Liver (tissue), 9 donors: ENCODE data around the gene TRPT1. TPM values are rescaled to one million over a fixed set of nuclear protein-coding genes. Genes with fewer than 3 reads are reported as not detected.

Source experiments
- DNase-seq: peaks from one replicate; pipeline ENCODE4 v3.0.0-alpha.2; 2017; ENCODE audit warnings: low spot score
- H3K27ac ChIP-seq, 2 donors: one replicate each; pipeline ENCODE4 v1.7.0; 2013; ENCODE audit warnings: inconsistent platforms in 2 of 2, low read length in 2 of 2, control low read depth in 1 of 2, low read depth in 1 of 2, mild to moderate bottlenecking in 1 of 2
- H3K27me3 ChIP-seq, 4 donors: one replicate each; pipeline versions ENCODE4 v1.6.1 to v1.7.0; 2013; ENCODE audit warnings: low read length in 3 of 4, inconsistent platforms in 1 of 4, mild to moderate bottlenecking in 1 of 4, moderate library complexity in 1 of 4; ENCODE audit not compliant: control insufficient read depth in 4 of 4, insufficient read depth in 4 of 4
- H3K36me3 ChIP-seq, 4 donors: one replicate each; pipeline versions ENCODE4 v1.6.1 to v1.7.0; 2013; ENCODE audit warnings: low read length in 3 of 4, mild to moderate bottlenecking in 3 of 4, low read depth in 1 of 4, moderate library complexity in 1 of 4; ENCODE audit not compliant: control insufficient read depth in 4 of 4, insufficient read depth in 3 of 4
- H3K4me1 ChIP-seq, 4 donors: one replicate each; pipeline versions ENCODE4 v1.6.1 to v1.7.0; 2013; ENCODE audit warnings: low read length in 3 of 4, mild to moderate bottlenecking in 3 of 4, moderate library complexity in 1 of 4; ENCODE audit not compliant: control insufficient read depth in 4 of 4, insufficient read depth in 4 of 4
- H3K4me3 ChIP-seq, 3 donors: one replicate each; pipeline versions ENCODE4 v1.6.1 to v1.7.0; 2013; ENCODE audit warnings: low read length in 3 of 3, control low read depth in 1 of 3, low read depth in 1 of 3, mild to moderate bottlenecking in 1 of 3
- H3K9ac ChIP-seq, 2 donors: one replicate each; pipeline ENCODE4 v1.7.0; 2013; ENCODE audit warnings: low read length in 2 of 2, mild to moderate bottlenecking in 2 of 2, moderate library complexity in 2 of 2, control low read depth in 1 of 2, low read depth in 1 of 2
- H3K9me3 ChIP-seq, 4 donors: one replicate each; pipeline versions ENCODE4 v1.6.1 to v1.7.0; 2013; ENCODE audit warnings: low read length in 3 of 4; ENCODE audit not compliant: control insufficient read depth in 4 of 4
- ATF3 ChIP-seq: IDR thresholded peaks from 2 replicates; pipeline ENCODE4 v1.6.1; 2016; ENCODE audit warnings: antibody characterized with exemption
- CTCF ChIP-seq: fragments of 150-350 bp; IDR thresholded peaks from 2 replicates; pipeline ENCODE4 v1.5.1; 2017; ENCODE audit warnings: improper control_type of control experiment, low read depth, low read length; ENCODE audit not compliant: missing input control
- EGR1 ChIP-seq, 2 donors: IDR thresholded peaks; 2 replicates each; pipeline ENCODE4 v1.6.1; 2016 to 2018; ENCODE audit warnings: antibody characterized with exemption in 2 of 2, low read depth in 2 of 2
- FOXA1 ChIP-seq: IDR thresholded peaks from 2 replicates; pipeline ENCODE4 v1.6.1; 2016; ENCODE audit warnings: antibody characterized with exemption
- FOXA2 ChIP-seq: IDR thresholded peaks from 2 replicates; pipeline ENCODE4 v1.6.1; 2016; ENCODE audit warnings: antibody characterized with exemption
- GABPA ChIP-seq, 2 donors: IDR thresholded peaks in 1 of 2; conservative IDR thresholded peaks in 1 of 2; 2 replicates each; pipeline ENCODE4 v1.6.1; 2016; ENCODE audit warnings: antibody characterized with exemption in 2 of 2, mild to moderate bottlenecking in 1 of 2, moderate library complexity in 1 of 2
- HNF4A ChIP-seq, 2 donors: conservative IDR thresholded peaks; 2 replicates each; pipeline ENCODE4 v1.6.1; 2016; ENCODE audit warnings: antibody characterized with exemption in 2 of 2, mild to moderate bottlenecking in 2 of 2
- HNF4G ChIP-seq: IDR thresholded peaks from 2 replicates; pipeline ENCODE4 v1.6.1; 2016; ENCODE audit warnings: antibody characterized with exemption
- JUND ChIP-seq, 2 donors: IDR thresholded peaks; 2 replicates each; pipeline ENCODE4 v1.6.1; 2016; ENCODE audit warnings: antibody characterized with exemption in 2 of 2
- MAX ChIP-seq: IDR thresholded peaks from 2 replicates; pipeline ENCODE4 v1.6.1; 2016; ENCODE audit warnings: antibody characterized with exemption
- NR2F2 ChIP-seq: IDR thresholded peaks from 2 replicates; pipeline ENCODE4 v1.6.1; 2016; ENCODE audit warnings: antibody characterized with exemption
- RAD21 ChIP-seq, 2 donors: IDR thresholded peaks; 2 replicates each; pipeline ENCODE4 v1.6.1; 2016; ENCODE audit warnings: antibody characterized with exemption in 2 of 2, mild to moderate bottlenecking in 2 of 2
- REST ChIP-seq: IDR thresholded peaks from 2 replicates; pipeline ENCODE4 v1.6.1; 2016; ENCODE audit warnings: antibody characterized with exemption, mild to moderate bottlenecking
- RXRA ChIP-seq, 2 donors: IDR thresholded peaks; 2 replicates each; pipeline ENCODE4 v1.6.1; 2017 to 2018; ENCODE audit warnings: antibody characterized with exemption in 2 of 2, mild to moderate bottlenecking in 1 of 2
- SP1 ChIP-seq: IDR thresholded peaks from 2 replicates; pipeline ENCODE4 v1.6.1; 2018; ENCODE audit warnings: antibody characterized with exemption, mild to moderate bottlenecking
- TAF1 ChIP-seq: conservative IDR thresholded peaks from 2 replicates; pipeline ENCODE4 v1.6.1; 2016; ENCODE audit warnings: antibody characterized with exemption, mild to moderate bottlenecking
- YY1 ChIP-seq: IDR thresholded peaks from 2 replicates; pipeline ENCODE4 v1.6.1; 2016; ENCODE audit warnings: antibody characterized with exemption, mild to moderate bottlenecking
- ZBTB33 ChIP-seq: IDR thresholded peaks from 2 replicates; pipeline ENCODE4 v1.6.1; 2016; ENCODE audit warnings: antibody characterized with exemption
- WGBS: extraction: QIAGEN DNeasy Blood & Tissue Kit; methylation state at CpG from one replicate; pipeline ENCODE4 v1.1.7; 2013; 5-methylcytosine and 5-hydroxymethylcytosine counted together
- polyA plus RNA-seq, 2 donors: library from polyadenylated mRNA; stranded (reverse) in 1 of 2; unstranded in 1 of 2; fragments of 200-250 nt in 1 of 2; fragments of >200 nt in 1 of 2; fragmentation: Nextera tagmentation in 1 of 2; extraction: Ambion mirVana in 1 of 2; gene quantifications; one replicate each; pipeline versions ENCODE4 v1.2.1 to v1.2.3, GENCODE V29; 2013 to 2015
- total RNA-seq, 2 donors: library from RNA; depleted of rRNA; stranded (reverse); fragments of >200 nt; gene quantifications; one replicate each; pipeline ENCODE4 v1.2.3, GENCODE V29; 2014
- donor health status: healthy.
- donor health status: healthy.
- donor health status: healthy.
- donor health status: healthy.
- donor health status: healthy.

Gene TRPT1
- total and polyA plus RNA-seq, 4 donors = 14.0 to 37.8 (median 20.8) TPM

GRCh38 chr11:64222651-64223000 is 3.4 kb downstream of the TRPT1 start:
- H3K4me1 ChIP-seq = peaks cover 18 to 41% (median 32%) of the 10 kb centered on the region in 4 donors
- no peak for DNase-seq
- H3K27me3 ChIP-seq = no peaks in the 10 kb centered on the region
- no peak overlapping the region for H3K9ac ChIP-seq
- 85% methylated on average over 9 of the region's 9 CpGs for WGBS
- no peaks in the 10 kb centered on the region for H3K9me3 ChIP-seq
- H3K27ac ChIP-seq = no peak overlapping the region
- H3K36me3 ChIP-seq = peaks cover 0 to 24% (median 9%) of the 10 kb centered on the region in 4 donors
- TF ChIP-seq RAD21 (IDR thresholded peaks at IDR 0.05) (no peak), FOXA2 (no peak), HNF4A (conservative IDR thresholded peaks at IDR 0.05) (no peak), YY1 (no peak), GABPA (IDR thresholded peaks at IDR 0.05 in 1 of 2, conservative IDR thresholded peaks at IDR 0.05 in 1 of 2) (no peak), MAX (no peak), RXRA (IDR thresholded peaks at IDR 0.05) (no peak), TAF1 (no peak)
- no peak overlapping the region for H3K4me3 ChIP-seq

GRCh38 chr11:64220798-64221197 is 5.2 kb downstream of the TRPT1 start:
- WGBS = 94% methylated on average over 14 of the region's 14 CpGs
- Histone ChIP-seq H3K4me1 (peaks cover 12 to 27% (median 22%) of the 10 kb centered on the region in 4 donors), H3K27me3 (no peaks in the 10 kb centered on the region), H3K9me3 (no peaks in the 10 kb centered on the region), H3K9ac (no peak overlapping the region), H3K4me3 (no peak overlapping the region), H3K36me3 (peaks cover 0 to 24% (median 9%) of the 10 kb centered on the region in 4 donors), H3K27ac (no peak overlapping the region)
- DNase-seq = no peak
- no peak for TF ChIP-seq NR2F2
- TF ChIP-seq JUND (IDR thresholded peaks at IDR 0.05) = no peak
- TF ChIP-seq REST = no peak
- TF ChIP-seq HNF4G = no peak
- TF ChIP-seq FOXA1 = no peak
- no peak for TF ChIP-seq GABPA (IDR thresholded peaks at IDR 0.05 in 1 of 2, conservative IDR thresholded peaks at IDR 0.05 in 1 of 2)
- no peak for TF ChIP-seq EGR1 (IDR thresholded peaks at IDR 0.05; ENCODE audit: low read depth in 2 of 2)
- TF ChIP-seq RXRA (IDR thresholded peaks at IDR 0.05) = no peak
- no peak for TF ChIP-seq ATF3
- no peak for TF ChIP-seq HNF4A (conservative IDR thresholded peaks at IDR 0.05)
- TF ChIP-seq TAF1 = no peak
- no peak for TF ChIP-seq FOXA2
- TF ChIP-seq RAD21 (IDR thresholded peaks at IDR 0.05) = no peak
- TF ChIP-seq ZBTB33 = no peak
- no peak for TF ChIP-seq CTCF
- no peak for TF ChIP-seq SP1
- no peak for TF ChIP-seq MAX
- TF ChIP-seq YY1 = no peak
